ENCODE data around the gene IPO5.

- TF ChIP-seq CTCF (IDR thresholded peaks at IDR 0.05; ENCODE audit: insufficient read depth, low read depth, low read length) (no peak), EZH2 (IDR thresholded peaks at IDR 0.05; ENCODE audit: insufficient read depth, low read length) (no peak)
Observed at GRCh38 chr13:98035373-98035772, 81.9 kb downstream of the IPO5 start.

All from astrocyte (in vitro differentiated cells and primary cell).